ENCODE measurements around the gene CPPED1.
"Not testable (repeated sequence)": the region's sequence is repeated elsewhere in the genome, so short reads cannot be mapped to it uniquely, and the experiment has no call there.

Gene CPPED1

GRCh38 chr16:12799996-12800395, 3.7 kb downstream of the CPPED1 start:
- H3K9ac ChIP-seq (ENCODE audit: low read length); H3K27me3 ChIP-seq (ENCODE audit: control insufficient read depth, insufficient read depth, low read length); H3K27ac ChIP-seq (ENCODE audit: low read length); H3K4me1 ChIP-seq (ENCODE audit: control insufficient read depth, low read depth, low read length); H3K36me3 ChIP-seq (ENCODE audit: control insufficient read depth, low read depth, low read length); H3K4me3 ChIP-seq (ENCODE audit: low read length); H3K9me3 ChIP-seq (ENCODE audit: control insufficient read depth, low read depth, low read length): not testable (repeated sequence)

- no peak overlapping the region for H3K4me3 ChIP-seq (ENCODE audit: low read length)
- H3K36me3 ChIP-seq (ENCODE audit: control insufficient read depth, low read depth, low read length) = no peaks in the 10 kb centered on the region
- H3K27me3 ChIP-seq (ENCODE audit: control insufficient read depth, insufficient read depth, low read length) = no peaks in the 10 kb centered on the region
- no peaks in the 10 kb centered on the region for H3K4me1 ChIP-seq (ENCODE audit: control insufficient read depth, low read depth, low read length)
- H3K27ac ChIP-seq (ENCODE audit: low read length) = no peak overlapping the region
- no peak overlapping the region for H3K9ac ChIP-seq (ENCODE audit: low read length)
- H3K9me3 ChIP-seq (ENCODE audit: control insufficient read depth, low read depth, low read length) = no peaks in the 10 kb centered on the region
Measured at GRCh38 chr16:12798846-12799245, 4.8 kb downstream of the CPPED1 start.

DNA sequence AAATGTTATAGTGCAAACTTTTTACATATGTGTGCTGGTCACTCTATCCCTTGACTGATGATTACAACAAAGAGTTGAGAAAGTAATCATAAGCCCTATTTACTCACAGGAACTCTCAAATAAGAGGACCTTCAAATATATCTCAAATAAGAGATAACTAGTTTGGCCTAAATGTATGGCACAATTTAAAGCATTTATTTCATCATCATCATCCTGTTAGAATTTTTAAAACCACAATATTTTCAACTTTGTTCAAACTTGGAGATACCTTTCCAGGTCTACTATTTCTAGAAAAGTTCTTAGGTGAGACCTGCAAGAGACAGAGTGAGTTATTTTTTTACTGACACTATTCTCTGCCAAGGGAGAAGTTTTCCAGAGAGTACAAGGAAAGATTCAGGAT, 5.5 kb downstream of the CPPED1 start:
- Histone ChIP-seq H3K27me3 (ENCODE audit: control insufficient read depth, insufficient read depth, low read length) (no peaks in the 10 kb centered on the region), H3K4me1 (ENCODE audit: control insufficient read depth, low read depth, low read length) (peaks cover 5% of the 10 kb centered on the region), H3K9ac (ENCODE audit: low read length) (no peak overlapping the region), H3K9me3 (ENCODE audit: control insufficient read depth, low read depth, low read length) (no peaks in the 10 kb centered on the region), H3K27ac (ENCODE audit: low read length) (no peak overlapping the region), H3K36me3 (ENCODE audit: control insufficient read depth, low read depth, low read length) (no peaks in the 10 kb centered on the region), H3K4me3 (ENCODE audit: low read length) (no peak overlapping the region)

DNA sequence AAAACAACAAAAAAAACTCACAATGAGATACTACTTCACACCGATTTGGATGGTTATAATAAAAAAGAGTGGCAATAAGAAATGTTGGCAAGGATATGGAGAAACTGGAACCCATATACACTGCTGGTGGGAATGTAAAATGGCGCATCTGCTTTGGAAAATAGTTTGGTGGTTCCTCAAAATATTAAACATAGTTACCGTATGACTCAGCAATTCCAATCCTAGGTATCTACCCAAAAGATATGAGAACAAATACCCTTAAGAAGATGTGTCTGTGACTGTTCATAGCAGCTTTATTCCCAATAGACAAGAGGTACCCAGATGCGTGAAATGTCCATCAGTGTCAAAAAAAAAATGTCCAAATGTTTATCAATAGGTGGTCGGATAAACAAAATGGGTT, 7.2 kb downstream of the CPPED1 start:
- Histone ChIP-seq H3K27me3 (ENCODE audit: control insufficient read depth, insufficient read depth, low read length) (no peaks in the 10 kb centered on the region), H3K27ac (ENCODE audit: low read length) (no peak overlapping the region)

GRCh38 chr16:12794486-12795387, 8.9 kb downstream of the CPPED1 start:
- H3K27me3 ChIP-seq (ENCODE audit: control insufficient read depth, insufficient read depth, low read length) = no peaks in the 10 kb centered on the region
- no peak overlapping the region for H3K27ac ChIP-seq (ENCODE audit: low read length)
- H3K36me3 ChIP-seq (ENCODE audit: control insufficient read depth, low read depth, low read length) = no peaks in the 10 kb centered on the region

More for the DNA sequence above, 7.2 kb downstream of the CPPED1 start:
- Histone ChIP-seq H3K9me3 (ENCODE audit: control insufficient read depth, low read depth, low read length) (no peaks in the 10 kb centered on the region), H3K4me1 (ENCODE audit: control insufficient read depth, low read depth, low read length) (peaks cover 5% of the 10 kb centered on the region), H3K36me3 (ENCODE audit: control insufficient read depth, low read depth, low read length) (no peaks in the 10 kb centered on the region), H3K9ac (ENCODE audit: low read length) (no peak overlapping the region), H3K4me3 (ENCODE audit: low read length) (no peak overlapping the region)

GRCh38 chr16:12793865-12794240, 9.8 kb downstream of the CPPED1 start:
- Histone ChIP-seq H3K27me3 (ENCODE audit: control insufficient read depth, insufficient read depth, low read length) (no peaks in the 10 kb centered on the region), H3K4me3 (ENCODE audit: low read length) (no peak overlapping the region), H3K4me1 (ENCODE audit: control insufficient read depth, low read depth, low read length) (peaks cover 5% of the 10 kb centered on the region), H3K36me3 (ENCODE audit: control insufficient read depth, low read depth, low read length) (no peaks in the 10 kb centered on the region), H3K9ac (ENCODE audit: low read length) (no peak overlapping the region), H3K9me3 (ENCODE audit: control insufficient read depth, low read depth, low read length) (no peaks in the 10 kb centered on the region), H3K27ac (ENCODE audit: low read length) (no peak overlapping the region)

More at GRCh38 chr16:12794486-12795387, 8.9 kb downstream of the CPPED1 start:
- no peak overlapping the region for H3K4me3 ChIP-seq (ENCODE audit: low read length)
- H3K4me1 ChIP-seq (ENCODE audit: control insufficient read depth, low read depth, low read length) = peaks cover 5% of the 10 kb centered on the region
- no peak overlapping the region for H3K9ac ChIP-seq (ENCODE audit: low read length)
- H3K9me3 ChIP-seq (ENCODE audit: control insufficient read depth, low read depth, low read length) = no peaks in the 10 kb centered on the region

- H3K4me1 ChIP-seq (ENCODE audit: control insufficient read depth, low read depth, low read length) = peaks cover 5% of the 10 kb centered on the region
- no peaks in the 10 kb centered on the region for H3K9me3 ChIP-seq (ENCODE audit: control insufficient read depth, low read depth, low read length)
- no peaks in the 10 kb centered on the region for H3K36me3 ChIP-seq (ENCODE audit: control insufficient read depth, low read depth, low read length)
- no peak overlapping the region for H3K4me3 ChIP-seq (ENCODE audit: low read length)
- H3K27ac ChIP-seq (ENCODE audit: low read length) = no peak overlapping the region
- H3K9ac ChIP-seq (ENCODE audit: low read length) = no peak overlapping the region
- no peaks in the 10 kb centered on the region for H3K27me3 ChIP-seq (ENCODE audit: control insufficient read depth, insufficient read depth, low read length)
Measured at GRCh38 chr16:12793120-12793864, 10.4 kb downstream of the CPPED1 start.

- not testable (repeated sequence) for H3K9me3 ChIP-seq (ENCODE audit: control insufficient read depth, low read depth, low read length); H3K4me1 ChIP-seq (ENCODE audit: control insufficient read depth, low read depth, low read length); H3K36me3 ChIP-seq (ENCODE audit: control insufficient read depth, low read depth, low read length); H3K27ac ChIP-seq (ENCODE audit: low read length); H3K9ac ChIP-seq (ENCODE audit: low read length); H3K27me3 ChIP-seq (ENCODE audit: control insufficient read depth, insufficient read depth, low read length); H3K4me3 ChIP-seq (ENCODE audit: low read length)
Measured at GRCh38 chr16:12792528-12792927, 11.2 kb downstream of the CPPED1 start.

- Histone ChIP-seq H3K9ac (ENCODE audit: low read length) (no peak overlapping the region), H3K4me1 (ENCODE audit: control insufficient read depth, low read depth, low read length) (peaks cover 5% of the 10 kb centered on the region), H3K27me3 (ENCODE audit: control insufficient read depth, insufficient read depth, low read length) (no peaks in the 10 kb centered on the region), H3K36me3 (ENCODE audit: control insufficient read depth, low read depth, low read length) (no peaks in the 10 kb centered on the region), H3K9me3 (ENCODE audit: control insufficient read depth, low read depth, low read length) (no peaks in the 10 kb centered on the region), H3K4me3 (ENCODE audit: low read length) (no peak overlapping the region), H3K27ac (ENCODE audit: low read length) (no peak overlapping the region)
Measured at GRCh38 chr16:12791340-12791739, 12.3 kb downstream of the CPPED1 start.

- no peak overlapping the region for H3K27ac ChIP-seq (ENCODE audit: low read length)
- no peak overlapping the region for H3K4me3 ChIP-seq (ENCODE audit: low read length)
- no peaks in the 10 kb centered on the region for H3K9me3 ChIP-seq (ENCODE audit: control insufficient read depth, low read depth, low read length)
- H3K4me1 ChIP-seq (ENCODE audit: control insufficient read depth, low read depth, low read length) = peaks cover 5% of the 10 kb centered on the region
- H3K36me3 ChIP-seq (ENCODE audit: control insufficient read depth, low read depth, low read length) = no peaks in the 10 kb centered on the region
- no peaks in the 10 kb centered on the region for H3K27me3 ChIP-seq (ENCODE audit: control insufficient read depth, insufficient read depth, low read length)
- no peak overlapping the region for H3K9ac ChIP-seq (ENCODE audit: low read length)
Measured at GRCh38 chr16:12788758-12789157, 14.9 kb downstream of the CPPED1 start.

- Histone ChIP-seq H3K9me3 (ENCODE audit: control insufficient read depth, low read depth, low read length) (no peaks in the 10 kb centered on the region), H3K36me3 (ENCODE audit: control insufficient read depth, low read depth, low read length) (no peaks in the 10 kb centered on the region), H3K27ac (ENCODE audit: low read length) (no peak overlapping the region), H3K9ac (ENCODE audit: low read length) (no peak overlapping the region), H3K4me3 (ENCODE audit: low read length) (no peak overlapping the region), H3K27me3 (ENCODE audit: control insufficient read depth, insufficient read depth, low read length) (no peaks in the 10 kb centered on the region), H3K4me1 (ENCODE audit: control insufficient read depth, low read depth, low read length) (no peaks in the 10 kb centered on the region)
Measured at GRCh38 chr16:12786081-12786480, 17.6 kb downstream of the CPPED1 start.
